Measurements from ENCODE around the gene SNRPD2.

The SNRPD2 gene

DNA sequence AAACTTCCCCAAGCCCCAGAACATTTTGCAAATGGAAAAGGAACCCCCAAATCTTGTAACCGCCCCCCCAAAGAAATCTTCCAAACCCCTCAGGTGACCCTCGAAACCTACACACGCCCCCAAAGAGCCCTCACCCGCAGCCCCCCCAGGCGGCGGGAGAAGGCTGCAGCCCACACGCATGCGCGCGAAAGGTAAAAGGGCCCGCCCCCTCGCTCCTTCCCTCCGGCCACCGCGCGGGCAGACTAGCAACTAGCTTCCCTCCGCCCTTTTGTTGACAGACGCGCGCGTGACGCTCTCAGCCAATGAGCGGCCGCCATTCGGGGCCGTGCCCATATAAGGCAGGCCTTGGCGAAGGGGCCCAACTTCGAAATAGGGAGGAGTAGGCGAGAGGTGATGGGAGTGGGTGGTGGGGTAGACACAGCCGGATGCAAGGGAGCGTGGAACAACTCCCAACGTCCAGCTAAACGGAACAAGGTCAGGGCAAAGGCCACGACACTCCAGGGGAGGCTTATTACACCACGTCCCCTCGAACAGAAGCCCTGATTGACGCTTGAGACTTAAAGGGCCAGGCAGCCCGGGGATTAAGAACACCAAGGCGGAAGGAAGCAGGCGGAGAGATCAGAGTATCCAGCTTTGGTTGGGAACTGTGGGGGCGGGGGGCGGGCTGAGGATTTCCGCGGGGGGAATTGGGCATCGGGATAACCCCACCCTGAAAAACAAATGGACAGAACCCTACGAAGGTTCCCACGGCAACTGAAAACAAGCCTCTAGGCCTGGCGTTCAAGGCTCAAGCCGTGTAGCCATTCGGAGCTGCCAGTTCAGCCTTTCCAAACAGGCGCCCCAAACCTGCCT, 25.6 kb upstream of the SNRPD2 start:
- H3K9ac ChIP-seq = peak overlapping the region; percentile 67
- TF ChIP-seq, protein P1, sequence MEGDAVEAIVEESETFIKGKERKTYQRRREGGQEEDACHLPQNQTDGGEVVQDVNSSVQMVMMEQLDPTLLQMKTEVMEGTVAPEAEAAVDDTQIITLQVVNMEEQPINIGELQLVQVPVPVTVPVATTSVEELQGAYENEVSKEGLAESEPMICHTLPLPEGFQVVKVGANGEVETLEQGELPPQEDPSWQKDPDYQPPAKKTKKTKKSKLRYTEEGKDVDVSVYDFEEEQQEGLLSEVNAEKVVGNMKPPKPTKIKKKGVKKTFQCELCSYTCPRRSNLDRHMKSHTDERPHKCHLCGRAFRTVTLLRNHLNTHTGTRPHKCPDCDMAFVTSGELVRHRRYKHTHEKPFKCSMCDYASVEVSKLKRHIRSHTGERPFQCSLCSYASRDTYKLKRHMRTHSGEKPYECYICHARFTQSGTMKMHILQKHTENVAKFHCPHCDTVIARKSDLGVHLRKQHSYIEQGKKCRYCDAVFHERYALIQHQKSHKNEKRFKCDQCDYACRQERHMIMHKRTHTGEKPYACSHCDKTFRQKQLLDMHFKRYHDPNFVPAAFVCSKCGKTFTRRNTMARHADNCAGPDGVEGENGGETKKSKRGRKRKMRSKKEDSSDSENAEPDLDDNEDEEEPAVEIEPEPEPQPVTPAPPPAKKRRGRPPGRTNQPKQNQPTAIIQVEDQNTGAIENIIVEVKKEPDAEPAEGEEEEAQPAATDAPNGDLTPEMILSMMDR (conservative IDR thresholded peaks at IDR 0.05; ENCODE audit: low read depth, low read length) = 0 out of 2 replicates have a peak, but pooled peaks have one; percentile 17
- peaks cover 29% of the 10 kb centered on the region for H3K4me1 ChIP-seq (ENCODE audit: low read depth, poor library complexity, severe bottlenecking)
- H3K79me2 ChIP-seq (ENCODE audit: insufficient read depth, low read depth) = peaks cover 33% of the 10 kb centered on the region; the same call in 1 of the 2 replicates
- H2AFZ ChIP-seq (ENCODE audit: low read depth) = peak overlapping the region; percentile 15; the same call in 1 of the 2 replicates
- no peaks in the 10 kb centered on the region for H3K36me3 ChIP-seq (ENCODE audit: insufficient read depth)
- peak overlapping the region; percentile 52 for H3K27ac ChIP-seq
- peak overlapping the region; percentile 76 for H3K4me3 ChIP-seq (IDR thresholded peaks at IDR 0.05; ENCODE audit: insufficient read depth, low read depth, low read length)
- no peaks in the 10 kb centered on the region for H3K27me3 ChIP-seq (ENCODE audit: insufficient read depth, low read depth)
- H4K20me1 ChIP-seq (ENCODE audit: insufficient read depth) = no peaks in the 10 kb centered on the region
- H3K4me2 ChIP-seq = peak overlapping the region; percentile 83

DNA sequence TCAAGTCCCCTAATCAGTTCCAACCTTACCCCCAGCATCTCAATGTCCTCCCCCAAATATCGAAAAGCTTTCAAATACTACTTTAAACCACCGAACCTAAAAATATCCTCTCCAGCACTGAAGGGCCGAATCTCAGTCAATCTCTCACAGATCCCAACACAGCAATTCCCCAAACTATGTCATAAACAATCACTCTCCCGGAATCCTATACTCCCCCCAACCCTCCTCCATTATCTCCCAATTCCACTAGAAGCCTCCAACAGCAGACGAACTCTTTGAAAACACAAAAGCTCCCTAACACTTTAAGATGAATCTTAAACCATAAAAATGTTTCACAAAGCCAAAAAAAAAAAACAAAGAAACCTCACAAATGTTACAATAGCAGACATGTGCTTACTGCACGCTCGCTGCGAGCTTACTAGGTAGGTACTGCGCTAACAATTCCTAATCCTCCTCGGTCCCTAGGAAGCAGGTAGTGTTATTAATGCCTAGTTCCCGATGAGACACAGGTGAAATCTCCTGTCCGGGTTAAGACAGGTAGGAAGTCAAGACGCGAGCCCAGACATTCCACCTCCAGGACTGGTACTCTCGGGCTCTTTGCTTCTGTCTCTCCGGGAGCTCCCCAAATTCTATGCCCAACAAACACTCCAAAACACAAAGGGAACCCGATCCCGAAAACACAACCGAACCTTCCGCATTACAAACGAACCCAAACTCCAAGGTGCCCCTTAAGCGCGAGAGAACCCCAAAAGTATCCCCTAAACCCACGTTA, 24.8 kb upstream of the SNRPD2 start:
- TF ChIP-seq, protein P1 (conservative IDR thresholded peaks at IDR 0.05; ENCODE audit: low read depth, low read length) = no peak
- Histone ChIP-seq H3K4me3 (IDR thresholded peaks at IDR 0.05; ENCODE audit: insufficient read depth, low read depth, low read length) (peak overlapping the region; percentile 76), H4K20me1 (ENCODE audit: insufficient read depth) (no peaks in the 10 kb centered on the region), H3K4me2 (peak overlapping the region; percentile 83), H3K27ac (peak overlapping the region; percentile 52), H3K36me3 (ENCODE audit: insufficient read depth) (no peaks in the 10 kb centered on the region), H2AFZ (ENCODE audit: low read depth) (peak overlapping the region; percentile 15; the same call in 1 of the 2 replicates), H3K79me2 (ENCODE audit: insufficient read depth, low read depth) (peaks cover 33% of the 10 kb centered on the region; the same call in 1 of the 2 replicates), H3K9ac (peak overlapping the region; percentile 67), H3K27me3 (ENCODE audit: insufficient read depth, low read depth) (no peaks in the 10 kb centered on the region), H3K4me1 (ENCODE audit: low read depth, poor library complexity, severe bottlenecking) (peaks cover 29% of the 10 kb centered on the region)

DNA sequence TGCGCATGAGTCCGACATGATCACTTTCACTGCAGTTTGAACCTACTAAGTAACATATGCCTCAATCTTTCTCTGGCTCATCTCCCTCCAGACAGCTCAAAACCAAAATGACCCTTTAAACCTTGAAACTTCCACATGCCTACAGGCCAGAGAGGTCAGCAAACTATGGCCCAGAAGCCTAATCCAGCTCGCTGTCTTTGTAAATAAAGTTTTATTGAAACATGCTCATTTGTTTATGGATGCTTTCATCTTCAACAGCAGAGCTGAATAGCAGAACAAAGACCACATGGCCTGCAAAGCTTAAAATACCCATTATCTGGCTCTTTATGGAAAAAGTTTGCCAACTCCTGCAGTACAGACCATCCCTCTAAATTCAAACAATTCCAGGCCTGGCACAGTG, 23.4 kb upstream of the SNRPD2 start:
- Histone ChIP-seq H3K4me2 (no peak overlapping the region; the same call in 1 of the 2 replicates), H3K27ac (no peak overlapping the region), H3K79me2 (ENCODE audit: insufficient read depth, low read depth) (peaks cover 33% of the 10 kb centered on the region; the same call in 1 of the 2 replicates), H3K9ac (no peak overlapping the region), H4K20me1 (ENCODE audit: insufficient read depth) (no peaks in the 10 kb centered on the region), H3K4me3 (IDR thresholded peaks at IDR 0.05; ENCODE audit: insufficient read depth, low read depth, low read length) (no peak overlapping the region), H3K36me3 (ENCODE audit: insufficient read depth) (no peaks in the 10 kb centered on the region), H3K4me1 (ENCODE audit: low read depth, poor library complexity, severe bottlenecking) (peaks cover 29% of the 10 kb centered on the region), H2AFZ (ENCODE audit: low read depth) (no peak overlapping the region), H3K27me3 (ENCODE audit: insufficient read depth, low read depth) (no peaks in the 10 kb centered on the region)
- TF ChIP-seq, protein P1 (conservative IDR thresholded peaks at IDR 0.05; ENCODE audit: low read depth, low read length) = no peak

DNA sequence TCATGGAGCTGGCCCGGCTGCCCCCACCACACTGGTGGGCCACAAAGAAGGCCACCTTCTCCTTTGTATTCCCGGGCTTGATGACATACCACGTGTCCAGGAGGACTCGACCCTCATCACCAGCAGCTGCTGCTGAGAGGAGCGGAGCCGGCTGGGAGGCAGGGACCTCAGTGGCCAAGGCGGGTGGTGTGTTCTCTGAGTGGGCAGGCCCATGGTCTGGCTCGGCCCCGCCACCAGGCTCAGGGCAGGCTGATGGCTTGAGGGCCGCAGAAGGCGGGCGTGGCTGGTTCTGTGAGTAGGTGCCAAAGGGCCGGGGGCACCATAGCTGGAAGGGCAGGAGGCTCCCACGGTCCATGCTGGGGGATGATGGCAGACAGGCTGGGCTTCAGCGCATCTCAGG, 21.4 kb upstream of the SNRPD2 start:
- H3K27ac ChIP-seq = no peak overlapping the region
- no peak overlapping the region for H3K9ac ChIP-seq
- H3K79me2 ChIP-seq (ENCODE audit: insufficient read depth, low read depth) = peaks cover 26% of the 10 kb centered on the region; the same call in 1 of the 2 replicates
- TF ChIP-seq, protein P1 (conservative IDR thresholded peaks at IDR 0.05; ENCODE audit: low read depth, low read length) = no peak
- no peaks in the 10 kb centered on the region for H3K27me3 ChIP-seq (ENCODE audit: insufficient read depth, low read depth)
- peaks cover 31% of the 10 kb centered on the region for H3K4me1 ChIP-seq (ENCODE audit: low read depth, poor library complexity, severe bottlenecking)
- no peak overlapping the region for H3K4me2 ChIP-seq
- no peaks in the 10 kb centered on the region for H4K20me1 ChIP-seq (ENCODE audit: insufficient read depth)
- no peak overlapping the region for H2AFZ ChIP-seq (ENCODE audit: low read depth)
- no peaks in the 10 kb centered on the region for H3K36me3 ChIP-seq (ENCODE audit: insufficient read depth)
- no peak overlapping the region for H3K4me3 ChIP-seq (IDR thresholded peaks at IDR 0.05; ENCODE audit: insufficient read depth, low read depth, low read length)
